Thyroid gland (tissue), 4 donors: ENCODE data around the gene ASIC1.

Experiments used
- CTCF ChIP-seq, 6 experiments: fragments of 200-600 bp in 3 of 6; fragments of 450-650 bp in 3 of 6; sonication (generic) in 3 of 6; IDR thresholded peaks; one replicate each; pipeline ENCODE4 v1.5.1; 2016 to 2019; ENCODE audit warnings: antibody characterized with exemption in 6 of 6, mild to moderate bottlenecking in 2 of 6, inconsistent platforms in 1 of 6, moderate library complexity in 1 of 6
- POLR2A ChIP-seq, 2 donors: fragments of 450-650 bp; IDR thresholded peaks; one replicate each; pipeline ENCODE4 v1.6.1; 2017; ENCODE audit warnings: antibody characterized with exemption in 2 of 2, mild to moderate bottlenecking in 2 of 2, moderate library complexity in 1 of 2

- TF ChIP-seq CTCF (IDR thresholded peaks at IDR 0.05) (no peak), POLR2A (IDR thresholded peaks at IDR 0.05) (no peak)
These were observed 40.6 kb upstream of the ASIC1 start for GRCh38 chr12:50016501-50017475.
